HepG2 (cell line): ENCODE results near the gene BOD1. TPM values are rescaled to one million over a fixed set of nuclear protein-coding genes. Genes with fewer than 3 reads are reported as not detected.

Experiments
- ATAC-seq: fragments of 200-7000 bp; cut with Tn5 transposase; 3 replicates; pipeline ENCODE4 v1.9.1; 2020; ENCODE audit warnings: mild to moderate bottlenecking, moderate library complexity
- BruUV-seq: library from RNA; stranded (reverse); fragments of 400-500 nt; replicated peaks from 2 replicates; lab custom pipeline; 2021; lab: Mats Ljungman, UMichigan
- CTCF ChIA-PET: fragments of 300-600 bp; formaldehyde crosslinking; extraction: SDS; loops from one replicate; lab custom pipeline; 2021; ENCODE audit warnings: low total read pairs, inconsistent platforms, low intra/inter-chr PET ratio; lab: Yijun Ruan, JAX
- POLR2A ChIA-PET: fragments of 350-600 bp; sonication (Branson Sonifier 250); formaldehyde crosslinking; loops from one replicate; lab custom pipeline; 2020; ENCODE audit warnings: antibody characterized with exemption, inconsistent platforms; lab: Yijun Ruan, JAX
- DNase-seq: peaks from one replicate; pipeline ENCODE4 v3.0.0-alpha.2; 2015; ENCODE audit warnings: low spot score
- FAIRE-seq: peaks from 3 replicates; lab custom pipeline; 2011; peaks lifted over from hg19 to GRCh38; lab: Jason Lieb, UNC
- H2AFZ ChIP-seq: one replicate; pipeline ENCODE4 v1.6.1; 2011; ENCODE audit warnings: low read length, inconsistent platforms
- H3K27ac ChIP-seq: fragments of 300-600 bp; 3 replicates; pipeline ENCODE4 v1.8.0; 2011; ENCODE audit warnings: mixed run types, mild to moderate bottlenecking, mixed read lengths, low read length, inconsistent platforms; ENCODE audit not compliant: insufficient read depth; ENCODE audit errors: extremely low read length
- H3K27me3 ChIP-seq, 2 experiments: fragments of 200-600 bp in 1 of 2; 2 replicates in 1 of 2; 3 replicates in 1 of 2; pipeline versions ENCODE4 v1.6.0 to v1.8.0; 2011; ENCODE audit warnings: low read length in 2 of 2, mild to moderate bottlenecking in 2 of 2, moderate library complexity in 2 of 2, inconsistent platforms in 1 of 2; ENCODE audit not compliant: insufficient read depth in 2 of 2, control insufficient read depth in 1 of 2
- H3K36me3 ChIP-seq, 2 experiments: fragments of 200-600 bp in 1 of 2; replicated peaks in 1 of 2; 2 replicates in 1 of 2; 3 replicates in 1 of 2; pipeline versions ENCODE4 v1.5.1 to v1.8.0; 2011; ENCODE audit warnings: low read length in 2 of 2, inconsistent platforms in 1 of 2; ENCODE audit not compliant: insufficient read depth in 2 of 2, control insufficient read depth in 1 of 2
- H3K4me1 ChIP-seq: 2 replicates; pipeline ENCODE4 v1.5.1; 2012; ENCODE audit warnings: low read length, inconsistent platforms; ENCODE audit not compliant: insufficient read depth
- H3K4me2 ChIP-seq: 2 replicates; pipeline ENCODE4 v1.6.0; 2011; ENCODE audit warnings: low read depth, low read length, inconsistent platforms
- H3K4me3 ChIP-seq, 3 experiments: fragments of 200-600 bp in 1 of 3; sonication (generic), shearing (Covaris generic) in 1 of 3; replicated peaks in 1 of 3; 2 replicates each; pipeline ENCODE4 v1.5.1; 2011 to 2016; ENCODE audit warnings: low read length in 3 of 3, inconsistent platforms in 2 of 3, low read depth in 2 of 3, mild to moderate bottlenecking in 2 of 3, control low read depth in 1 of 3, mixed read lengths in 1 of 3; ENCODE audit not compliant: insufficient read depth in 1 of 3
- H3K79me2 ChIP-seq: one replicate; pipeline ENCODE4 v1.6.1; 2011; ENCODE audit warnings: low read length, inconsistent platforms; ENCODE audit not compliant: insufficient read depth
- H3K9ac ChIP-seq: 2 replicates; pipeline ENCODE4 v1.6.0; 2011; ENCODE audit warnings: mild to moderate bottlenecking, low read depth, low read length, inconsistent platforms; ENCODE audit not compliant: insufficient read depth
- H3K9me3 ChIP-seq: 2 replicates; pipeline ENCODE4 v1.5.1; 2012; ENCODE audit warnings: mild to moderate bottlenecking, low read length
- H4K20me1 ChIP-seq: 2 replicates; pipeline ENCODE4 v1.6.0; 2011; ENCODE audit warnings: inconsistent platforms, mild to moderate bottlenecking, low read length, moderate library complexity; ENCODE audit not compliant: insufficient read depth
- BHLHE40 ChIP-seq: IDR thresholded peaks from 2 replicates; pipeline ENCODE4 v1.6.1; 2011; ENCODE audit warnings: low read length, improper control_type of control experiment
- CEBPB ChIP-seq: IDR thresholded peaks from 2 replicates; pipeline ENCODE4 v1.6.1; 2011; ENCODE audit warnings: low read depth, low read length, improper control_type of control experiment, borderline replicate concordance
- CEBPG ChIP-seq: IDR thresholded peaks from 2 replicates; pipeline ENCODE4 v1.6.1; 2016
- FOSL2 ChIP-seq: sonication (generic); formaldehyde crosslinking; IDR thresholded peaks from 2 replicates; pipeline ENCODE4 v1.4.0; 2020; ENCODE audit warnings: missing genetic modification reagents
- HIVEP1 ChIP-seq: sonication (generic); formaldehyde crosslinking; IDR thresholded peaks from 2 replicates; pipeline ENCODE4 v1.4.0; 2020; ENCODE audit warnings: mild to moderate bottlenecking, missing genetic modification reagents
- KLF16 ChIP-seq, 2 experiments: sonication (generic) in 1 of 2; formaldehyde crosslinking in 1 of 2; IDR thresholded peaks; 2 replicates each; pipeline versions ENCODE4 v1.6.1 to v1.8.0; 2016 to 2023; ENCODE audit warnings: missing genetic modification reagents in 2 of 2, missing compliant biosample characterization in 1 of 2
- MEF2D ChIP-seq: sonication (generic); formaldehyde crosslinking; IDR thresholded peaks from 2 replicates; pipeline ENCODE4 v1.5.1; 2020; ENCODE audit warnings: mild to moderate bottlenecking, missing genetic modification reagents
- MTA1 ChIP-seq: sonication (generic); formaldehyde crosslinking; IDR thresholded peaks from 2 replicates; pipeline ENCODE4 v1.4.0; 2020; ENCODE audit warnings: missing genetic modification reagents, mild to moderate bottlenecking, borderline replicate concordance
- RAD21 ChIP-seq: fragments of 450-650 bp; formaldehyde crosslinking; IDR thresholded peaks from 2 replicates; pipeline ENCODE4 v1.5.0; 2020; ENCODE audit warnings: mild to moderate bottlenecking
- SALL1 ChIP-seq: sonication (generic); formaldehyde crosslinking; IDR thresholded peaks from 2 replicates; pipeline ENCODE4 v1.8.0; 2022; ENCODE audit warnings: mild to moderate bottlenecking, missing genetic modification reagents
- SIN3A ChIP-seq: IDR thresholded peaks from 2 replicates; pipeline ENCODE4 v1.6.1; 2011; ENCODE audit warnings: low read depth, mild to moderate bottlenecking, control low read depth, low read length, borderline replicate concordance
- ZNF724P ChIP-seq: sonication (generic); formaldehyde crosslinking; IDR thresholded peaks from 2 replicates; pipeline ENCODE4 v1.8.0; 2022; ENCODE audit warnings: missing genetic modification reagents, borderline replicate concordance
- WGBS: methylation state at CpG from one replicate; pipeline ENCODE4 v1.1.6; 2017; ENCODE audit warnings: low lambda C conversion rate; 5-methylcytosine and 5-hydroxymethylcytosine counted together
- in situ Hi-C: cut with HindIII; loops from 2 replicates; pipeline ENCODE4 v1.10.0; 2017; ENCODE audit warnings: low pct_unique_long_range_greater_than_20kb; ENCODE audit not compliant: extremely low pct_ligation_motif_present
- intact Hi-C: fragments of 100-400 bp; cut with micrococcal nuclease; formaldehyde crosslinking; loops from one replicate; pipeline ENCODE4 v1.10.0; 2022; ENCODE audit not compliant: unreplicated experiment
- polyA plus RNA-seq, 8 experiments: library from polyadenylated mRNA; depleted of rRNA in 3 of 8; stranded (reverse) in 7 of 8; unstranded in 1 of 8; fragments of >200 nt; fragmentation: Illumina TruSeq in 4 of 8; extraction: Trizol in 4 of 8; gene quantifications; 2 replicates each; pipeline versions ENCODE4 v1.2.1 to v1.2.3, GENCODE V29; 2011 to 2016; ENCODE audit warnings: low read depth in 4 of 8, missing spikeins in 1 of 8, mixed read lengths in 1 of 8; ENCODE audit not compliant: insufficient read depth in 1 of 8
- total RNA-seq, 5 experiments: library from RNA; depleted of rRNA; stranded (reverse); fragments of >200 nt; fragmentation: Illumina TruSeq; extraction: Trizol; gene quantifications; 2 replicates each; pipeline ENCODE4 v1.2.3, GENCODE V29; 2016; ENCODE audit warnings: low read depth in 1 of 5
- TF ChIP-seq, protein P1 (sequence below): sonication (generic); formaldehyde crosslinking; IDR thresholded peaks from 2 replicates; pipeline ENCODE4 v1.8.0; 2023; ENCODE audit warnings: mild to moderate bottlenecking, missing genetic modification reagents
- TF ChIP-seq, protein P2 (sequence below): sonication (generic); formaldehyde crosslinking; IDR thresholded peaks from 2 replicates; pipeline ENCODE4 v1.4.0; 2020; ENCODE audit warnings: mild to moderate bottlenecking, missing genetic modification reagents, borderline replicate concordance
- TF ChIP-seq, protein P3 (sequence below), 2 experiments: sonication (generic) in 1 of 2; formaldehyde crosslinking in 1 of 2; IDR thresholded peaks; 2 replicates each; pipeline versions ENCODE4 v1.5.1 to v1.6.1; 2011 to 2020; ENCODE audit warnings: borderline replicate concordance in 1 of 2, low read depth in 1 of 2, low read length in 1 of 2, mild to moderate bottlenecking in 1 of 2, missing genetic modification reagents in 1 of 2, moderate library complexity in 1 of 2

The BOD1 gene
- total and polyA plus RNA-seq, 2 of the 13 experiments (the other 11 are each of a cell fraction or from before 2014, with no cell fraction given): 81.5 to 103 TPM

DNA sequence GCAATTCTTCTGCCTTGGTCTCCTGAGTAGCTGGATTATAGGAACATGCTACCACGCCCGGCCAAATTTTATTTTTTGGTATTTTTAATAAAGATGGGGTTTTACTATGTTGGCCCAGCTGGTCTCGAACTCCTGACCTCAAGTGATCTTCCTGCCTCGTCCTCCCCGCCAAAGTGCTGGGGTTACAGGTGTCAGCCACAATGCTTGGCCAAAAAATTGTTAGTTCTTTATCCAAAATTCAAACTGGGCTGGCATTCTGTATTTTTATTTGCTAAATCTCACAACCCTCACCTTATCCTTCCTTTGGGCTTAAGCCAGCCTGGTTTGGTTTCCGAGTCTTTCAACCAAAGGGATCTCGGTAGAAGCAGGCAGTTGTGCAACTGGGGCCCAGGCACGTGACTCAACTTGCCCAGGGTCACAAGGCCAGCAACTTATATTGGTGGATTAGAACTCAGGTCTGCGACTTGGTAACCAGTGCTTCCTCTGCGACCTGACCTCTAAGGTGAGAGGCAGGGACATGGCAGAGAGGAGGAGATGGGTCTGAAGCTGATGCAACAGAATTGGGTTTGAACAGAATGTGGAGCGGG is 26.5 kb upstream of the BOD1 start:
- Histone ChIP-seq H3K9ac (no peak overlapping the region), H3K27ac (no peak overlapping the region), H3K4me3 (no peak overlapping the region), H3K9me3 (no peaks in the 10 kb centered on the region), H3K79me2 (no peaks in the 10 kb centered on the region)
- FAIRE-seq: no peak
- ATAC-seq: no peak
- BruUV-seq: no TSS peak
- CTCF ChIA-PET: no interaction called here
- peak; percentile 43; the same call in 1 of the 2 replicates for TF ChIP-seq CEBPG (CRISPR knock-in tag)
- no peak for TF ChIP-seq SALL1 (CRISPR knock-in tag)
- TF ChIP-seq MEF2D (CRISPR knock-in tag): no peak
- peak; percentile 72 for TF ChIP-seq BHLHE40
- TF ChIP-seq RAD21 (CRISPR knock-in tag): no peak
- 0 out of 2 replicates have a peak, but pooled peaks have one; percentile 8 for TF ChIP-seq FOSL2
- no peak for TF ChIP-seq HIVEP1 (CRISPR knock-in tag)
- TF ChIP-seq SIN3A: no peak
- no peak for TF ChIP-seq ZNF724P (CRISPR knock-in tag)
- TF ChIP-seq, protein P1, sequence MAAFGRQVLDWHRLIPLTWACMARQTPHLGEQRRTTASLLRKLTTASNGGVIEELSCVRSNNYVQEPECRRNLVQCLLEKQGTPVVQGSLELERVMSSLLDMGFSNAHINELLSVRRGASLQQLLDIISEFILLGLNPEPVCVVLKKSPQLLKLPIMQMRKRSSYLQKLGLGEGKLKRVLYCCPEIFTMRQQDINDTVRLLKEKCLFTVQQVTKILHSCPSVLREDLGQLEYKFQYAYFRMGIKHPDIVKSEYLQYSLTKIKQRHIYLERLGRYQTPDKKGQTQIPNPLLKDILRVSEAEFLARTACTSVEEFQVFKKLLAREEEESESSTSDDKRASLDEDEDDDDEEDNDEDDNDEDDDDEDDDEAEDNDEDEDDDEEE (CRISPR knock-in tag): no peak
- TF ChIP-seq MTA1: no peak
- TF ChIP-seq, protein P2, sequence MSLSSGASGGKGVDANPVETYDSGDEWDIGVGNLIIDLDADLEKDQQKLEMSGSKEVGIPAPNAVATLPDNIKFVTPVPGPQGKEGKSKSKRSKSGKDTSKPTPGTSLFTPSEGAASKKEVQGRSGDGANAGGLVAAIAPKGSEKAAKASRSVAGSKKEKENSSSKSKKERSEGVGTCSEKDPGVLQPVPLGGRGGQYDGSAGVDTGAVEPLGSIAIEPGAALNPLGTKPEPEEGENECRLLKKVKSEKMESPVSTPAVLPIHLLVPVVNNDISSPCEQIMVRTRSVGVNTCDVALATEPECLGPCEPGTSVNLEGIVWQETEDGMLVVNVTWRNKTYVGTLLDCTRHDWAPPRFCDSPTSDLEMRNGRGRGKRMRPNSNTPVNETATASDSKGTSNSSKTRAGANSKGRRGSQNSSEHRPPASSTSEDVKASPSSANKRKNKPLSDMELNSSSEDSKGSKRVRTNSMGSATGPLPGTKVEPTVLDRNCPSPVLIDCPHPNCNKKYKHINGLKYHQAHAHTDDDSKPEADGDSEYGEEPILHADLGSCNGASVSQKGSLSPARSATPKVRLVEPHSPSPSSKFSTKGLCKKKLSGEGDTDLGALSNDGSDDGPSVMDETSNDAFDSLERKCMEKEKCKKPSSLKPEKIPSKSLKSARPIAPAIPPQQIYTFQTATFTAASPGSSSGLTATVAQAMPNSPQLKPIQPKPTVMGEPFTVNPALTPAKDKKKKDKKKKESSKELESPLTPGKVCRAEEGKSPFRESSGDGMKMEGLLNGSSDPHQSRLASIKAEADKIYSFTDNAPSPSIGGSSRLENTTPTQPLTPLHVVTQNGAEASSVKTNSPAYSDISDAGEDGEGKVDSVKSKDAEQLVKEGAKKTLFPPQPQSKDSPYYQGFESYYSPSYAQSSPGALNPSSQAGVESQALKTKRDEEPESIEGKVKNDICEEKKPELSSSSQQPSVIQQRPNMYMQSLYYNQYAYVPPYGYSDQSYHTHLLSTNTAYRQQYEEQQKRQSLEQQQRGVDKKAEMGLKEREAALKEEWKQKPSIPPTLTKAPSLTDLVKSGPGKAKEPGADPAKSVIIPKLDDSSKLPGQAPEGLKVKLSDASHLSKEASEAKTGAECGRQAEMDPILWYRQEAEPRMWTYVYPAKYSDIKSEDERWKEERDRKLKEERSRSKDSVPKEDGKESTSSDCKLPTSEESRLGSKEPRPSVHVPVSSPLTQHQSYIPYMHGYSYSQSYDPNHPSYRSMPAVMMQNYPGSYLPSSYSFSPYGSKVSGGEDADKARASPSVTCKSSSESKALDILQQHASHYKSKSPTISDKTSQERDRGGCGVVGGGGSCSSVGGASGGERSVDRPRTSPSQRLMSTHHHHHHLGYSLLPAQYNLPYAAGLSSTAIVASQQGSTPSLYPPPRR: no peak
- TF ChIP-seq, protein P3, sequence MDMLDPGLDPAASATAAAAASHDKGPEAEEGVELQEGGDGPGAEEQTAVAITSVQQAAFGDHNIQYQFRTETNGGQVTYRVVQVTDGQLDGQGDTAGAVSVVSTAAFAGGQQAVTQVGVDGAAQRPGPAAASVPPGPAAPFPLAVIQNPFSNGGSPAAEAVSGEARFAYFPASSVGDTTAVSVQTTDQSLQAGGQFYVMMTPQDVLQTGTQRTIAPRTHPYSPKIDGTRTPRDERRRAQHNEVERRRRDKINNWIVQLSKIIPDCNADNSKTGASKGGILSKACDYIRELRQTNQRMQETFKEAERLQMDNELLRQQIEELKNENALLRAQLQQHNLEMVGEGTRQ (IDR thresholded peaks at IDR 0.05; ENCODE audit: low read depth, low read length): 0 out of 2 replicates have a peak, but pooled peaks have one; percentile 11
- TF ChIP-seq, protein P3 (CRISPR knock-in tag; IDR thresholded peaks at IDR 0.05; ENCODE audit: borderline replicate concordance): peak; percentile 44; the same call in 1 of the 2 replicates
- TF ChIP-seq CEBPB: peak; percentile 40; the same call in 1 of the 2 replicates
- no peak for TF ChIP-seq KLF16 (CRISPR knock-in tag; IDR thresholded peaks at IDR 0.05)
- TF ChIP-seq, all 625 proteins: peak for 5
- intact Hi-C loops: no loop called here
- no peak for DNase-seq
- no peak overlapping the region for H2AFZ ChIP-seq
- 37% methylated on average over 11 of the region's 11 CpGs for WGBS
- no peaks in the 10 kb centered on the region for H3K36me3 ChIP-seq
- in situ Hi-C loops: no loop called here
- POLR2A ChIA-PET: no interaction called here
- peaks cover 0 to 26% of the 10 kb centered on the region in 2 experiments; a peak in 4 of 5 replicates for H3K27me3 ChIP-seq
- no peaks in the 10 kb centered on the region for H4K20me1 ChIP-seq
- no peak overlapping the region for H3K4me2 ChIP-seq
- H3K4me1 ChIP-seq: peaks cover 53% of the 10 kb centered on the region
